PC-9 (cell line): ENCODE results near the gene TCF4. TPM values are rescaled to one million over a fixed set of nuclear protein-coding genes. Genes with fewer than 3 reads are reported as not detected.

Source experiments
- BruUV-seq: library from RNA; stranded (reverse); fragments of 400-500 nt; replicated peaks from 2 replicates; lab custom pipeline; 2021; lab: Mats Ljungman, UMichigan
- CTCF ChIA-PET: fragments of 300-600 bp; sonication (Branson Sonifier 250); formaldehyde crosslinking; loops from one replicate; lab custom pipeline; 2022; ENCODE audit warnings: antibody characterized with exemption; lab: Charles Lee
- POLR2A ChIA-PET: fragments of 300-600 bp; sonication (Branson Sonifier 250); formaldehyde crosslinking; loops from one replicate; lab custom pipeline; 2022; ENCODE audit warnings: antibody characterized with exemption; ENCODE audit not compliant: unreplicated experiment; lab: Charles Lee
- DNase-seq, 2 experiments: peaks; one replicate each; pipeline versions ENCODE4 v3.0.0 to v3.0.0-alpha.2; 2015 to 2022; ENCODE audit warnings: mixed read lengths in 1 of 2
- H2AFZ ChIP-seq: fragments of 200-600 bp; sonication (generic); 2 replicates; pipeline ENCODE4 v1.8.1; 2017; ENCODE audit warnings: antibody characterized with exemption
- H3F3A ChIP-seq: fragments of 200-600 bp; sonication (generic); 2 replicates; pipeline ENCODE4 v1.8.1; 2017; ENCODE audit warnings: antibody characterized with exemption, mild to moderate bottlenecking, low read depth; ENCODE audit not compliant: insufficient read depth
- H3K27ac ChIP-seq: fragments of 200-600 bp; sonication (generic); 2 replicates; pipeline ENCODE4 v1.6.1; 2016; ENCODE audit warnings: mixed run types
- H3K27me3 ChIP-seq: fragments of 200-600 bp; sonication (generic); 2 replicates; pipeline ENCODE4 v1.6.1; 2016; ENCODE audit warnings: low read depth, mixed run types; ENCODE audit not compliant: insufficient read depth
- H3K36me3 ChIP-seq: fragments of 200-600 bp; sonication (generic); 2 replicates; pipeline ENCODE4 v1.6.1; 2016; ENCODE audit warnings: low read depth, mixed run types
- H3K4me1 ChIP-seq: fragments of 200-600 bp; sonication (generic); replicated peaks from 2 replicates; pipeline ENCODE4 v1.6.1; 2016; ENCODE audit warnings: mixed run types; ENCODE audit not compliant: insufficient read depth
- H3K4me2 ChIP-seq: fragments of 200-600 bp; sonication (generic); 2 replicates; pipeline ENCODE4 v1.6.1; 2017; ENCODE audit warnings: mixed run types
- H3K4me3 ChIP-seq: fragments of 200-600 bp; sonication (generic); 2 replicates; pipeline ENCODE4 v1.6.1; 2016; ENCODE audit warnings: mixed run types
- H3K79me2 ChIP-seq: fragments of 200-600 bp; sonication (generic); 2 replicates; pipeline ENCODE4 v1.6.1; 2017; ENCODE audit warnings: low read depth, mixed run types
- H3K9me2 ChIP-seq: fragments of 200-600 bp; sonication (generic); 2 replicates; pipeline ENCODE4 v1.8.1; 2017; ENCODE audit warnings: mild to moderate bottlenecking; ENCODE audit not compliant: insufficient read depth
- H3K9me3 ChIP-seq: fragments of 200-600 bp; sonication (generic); 2 replicates; pipeline ENCODE4 v1.8.1; 2016; ENCODE audit warnings: low read depth; ENCODE audit not compliant: insufficient read depth
- H4K20me1 ChIP-seq: fragments of 200-600 bp; sonication (generic); 2 replicates; pipeline ENCODE4 v1.8.1; 2017; ENCODE audit not compliant: insufficient read depth
- EZH2 ChIP-seq: fragments of 200-600 bp; sonication (generic); IDR thresholded peaks from 2 replicates; pipeline ENCODE4 v1.8.0; 2017; ENCODE audit warnings: antibody characterized with exemption, low read depth
- intact Hi-C: fragments of 100-400 bp; cut with micrococcal nuclease; formaldehyde crosslinking; loops from one replicate; pipeline ENCODE4 v1.10.0; 2022; ENCODE audit not compliant: unreplicated experiment
- total RNA-seq: library from RNA; stranded (reverse); gene quantifications from 2 replicates; pipeline ENCODE4 v1.2.3, GENCODE V29; 2021
- TF ChIP-seq, protein P1 (sequence below): fragments of 200-600 bp; sonication (generic); conservative IDR thresholded peaks from 2 replicates; pipeline ENCODE4 v1.6.1; 2017; ENCODE audit warnings: mixed run types, antibody characterized with exemption, mild to moderate bottlenecking, moderate library complexity

TCF4 gene
- total RNA-seq, 1 experiment from 2014 or later = 0.74 TPM

DNA sequence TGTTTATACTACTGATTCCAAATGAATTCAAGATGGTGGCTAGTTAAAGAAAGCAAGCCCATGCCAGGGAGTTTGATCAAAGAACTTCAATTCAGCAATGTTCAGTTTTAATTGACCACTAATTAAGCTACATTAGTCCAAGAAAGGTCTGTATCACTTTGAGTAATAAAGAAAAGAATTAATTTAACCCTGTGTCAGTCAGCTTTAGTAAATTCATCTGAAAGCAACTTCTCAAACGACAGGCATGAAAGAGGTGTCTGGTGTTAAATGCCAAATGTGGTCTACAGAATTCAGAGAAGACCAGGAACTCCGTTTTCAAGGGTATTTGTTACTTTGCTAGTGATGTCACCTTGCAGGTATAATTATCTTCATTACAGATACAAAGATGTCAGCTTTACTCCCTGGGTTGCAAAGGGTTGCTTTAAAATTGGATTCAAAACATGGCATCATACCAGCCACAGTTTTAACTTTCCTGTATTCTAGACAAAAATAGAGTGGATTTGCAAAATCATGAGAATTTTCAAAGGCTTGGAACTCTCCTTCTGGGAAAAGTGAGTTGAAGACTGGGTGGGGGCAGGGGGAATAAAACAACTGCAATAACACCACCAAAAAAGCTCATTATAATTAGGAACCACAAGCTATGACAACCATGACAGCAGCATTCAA, 281.5 kb downstream of the TCF4 start:
- POLR2A ChIA-PET = no interaction called here
- H3K27ac ChIP-seq = no peak overlapping the region
- no peaks in the 10 kb centered on the region for H3K9me3 ChIP-seq
- no peak overlapping the region for H3K4me3 ChIP-seq
- TF ChIP-seq, protein P1, sequence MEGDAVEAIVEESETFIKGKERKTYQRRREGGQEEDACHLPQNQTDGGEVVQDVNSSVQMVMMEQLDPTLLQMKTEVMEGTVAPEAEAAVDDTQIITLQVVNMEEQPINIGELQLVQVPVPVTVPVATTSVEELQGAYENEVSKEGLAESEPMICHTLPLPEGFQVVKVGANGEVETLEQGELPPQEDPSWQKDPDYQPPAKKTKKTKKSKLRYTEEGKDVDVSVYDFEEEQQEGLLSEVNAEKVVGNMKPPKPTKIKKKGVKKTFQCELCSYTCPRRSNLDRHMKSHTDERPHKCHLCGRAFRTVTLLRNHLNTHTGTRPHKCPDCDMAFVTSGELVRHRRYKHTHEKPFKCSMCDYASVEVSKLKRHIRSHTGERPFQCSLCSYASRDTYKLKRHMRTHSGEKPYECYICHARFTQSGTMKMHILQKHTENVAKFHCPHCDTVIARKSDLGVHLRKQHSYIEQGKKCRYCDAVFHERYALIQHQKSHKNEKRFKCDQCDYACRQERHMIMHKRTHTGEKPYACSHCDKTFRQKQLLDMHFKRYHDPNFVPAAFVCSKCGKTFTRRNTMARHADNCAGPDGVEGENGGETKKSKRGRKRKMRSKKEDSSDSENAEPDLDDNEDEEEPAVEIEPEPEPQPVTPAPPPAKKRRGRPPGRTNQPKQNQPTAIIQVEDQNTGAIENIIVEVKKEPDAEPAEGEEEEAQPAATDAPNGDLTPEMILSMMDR = no peak
- no peak for TF ChIP-seq EZH2
- CTCF ChIA-PET = no interaction called here
- H2AFZ ChIP-seq = no peak overlapping the region
- BruUV-seq = no TSS peak
- no peak for DNase-seq
- no peaks in the 10 kb centered on the region for H3K4me1 ChIP-seq
- no peaks in the 10 kb centered on the region for H3K9me2 ChIP-seq
- no peaks in the 10 kb centered on the region for H3F3A ChIP-seq
- no peaks in the 10 kb centered on the region for H4K20me1 ChIP-seq
- no peaks in the 10 kb centered on the region for H3K79me2 ChIP-seq
- H3K4me2 ChIP-seq = no peak overlapping the region
- H3K27me3 ChIP-seq = no peaks in the 10 kb centered on the region
- no peaks in the 10 kb centered on the region for H3K36me3 ChIP-seq
- intact Hi-C loops = no loop called here

DNA sequence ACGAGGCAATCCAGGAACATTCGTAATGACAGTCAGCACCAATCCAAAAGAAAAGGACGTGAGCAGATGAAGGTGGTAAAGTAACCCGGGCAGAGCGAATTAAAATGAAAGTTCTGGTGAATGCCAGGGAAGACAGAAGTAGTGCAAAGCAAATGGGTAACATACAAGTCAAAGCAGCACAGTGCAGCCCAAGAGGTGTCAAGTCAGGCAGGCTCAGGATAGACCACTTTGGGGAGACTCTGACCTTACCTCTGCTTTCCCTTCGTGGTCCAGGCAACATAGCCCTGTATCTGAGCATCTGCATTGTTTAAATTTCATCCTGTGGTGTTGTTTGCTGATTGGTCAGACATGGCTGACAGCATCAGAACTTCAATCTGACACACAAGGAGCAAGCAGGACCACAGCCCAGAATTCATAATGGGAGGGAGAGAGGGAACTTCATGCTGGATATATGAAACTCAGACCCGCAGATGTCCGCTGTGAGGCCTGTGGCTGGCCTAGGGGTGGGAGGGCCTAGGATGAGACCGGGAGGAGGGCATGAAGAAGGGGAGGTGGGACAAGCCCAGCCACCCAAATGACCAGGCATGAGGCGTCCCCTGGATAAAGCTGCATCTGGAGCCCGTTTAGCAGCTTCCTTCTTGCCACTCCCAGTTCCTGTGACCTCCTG, 285.7 kb downstream of the TCF4 start:
- no TSS peak for BruUV-seq
- no peaks in the 10 kb centered on the region for H3K79me2 ChIP-seq

DNA sequence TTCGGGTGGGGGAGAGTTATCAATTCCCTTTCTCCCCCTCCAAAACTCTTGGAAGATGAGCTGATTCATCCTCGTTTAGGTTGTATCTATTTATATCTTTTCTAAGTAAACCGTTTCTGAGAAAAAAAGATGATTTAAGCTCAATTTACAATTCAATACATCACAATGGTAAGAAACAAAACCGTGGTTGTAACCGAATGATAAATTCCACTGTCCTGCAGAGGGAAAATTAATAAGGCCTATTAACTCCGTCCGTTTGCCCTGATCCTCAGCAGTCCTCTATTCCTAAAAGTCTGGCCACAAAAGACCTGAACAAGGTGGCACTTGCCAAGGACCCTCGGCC, 286.2 kb downstream of the TCF4 start:
- H3K4me2 ChIP-seq = no peak overlapping the region
- no peaks in the 10 kb centered on the region for H3K36me3 ChIP-seq
- no TSS peak for BruUV-seq
- H4K20me1 ChIP-seq = no peaks in the 10 kb centered on the region
- no peak for DNase-seq
- CTCF ChIA-PET = no interaction called here
- H3K9me2 ChIP-seq = no peaks in the 10 kb centered on the region
- H3K27ac ChIP-seq = no peak overlapping the region
- TF ChIP-seq EZH2 = no peak
- TF ChIP-seq, protein P1 = no peak
- POLR2A ChIA-PET = no interaction called here
- no peaks in the 10 kb centered on the region for H3K9me3 ChIP-seq
- intact Hi-C loops = no loop called here
- no peak overlapping the region for H2AFZ ChIP-seq
- no peaks in the 10 kb centered on the region for H3K79me2 ChIP-seq
- no peaks in the 10 kb centered on the region for H3F3A ChIP-seq
- H3K4me1 ChIP-seq = no peaks in the 10 kb centered on the region
- H3K4me3 ChIP-seq = no peak overlapping the region
- no peaks in the 10 kb centered on the region for H3K27me3 ChIP-seq

More for the DNA sequence above, 285.7 kb downstream of the TCF4 start:
- POLR2A ChIA-PET = no interaction called here
- Histone ChIP-seq H3K4me1 (no peaks in the 10 kb centered on the region), H3K9me2 (no peaks in the 10 kb centered on the region), H2AFZ (no peak overlapping the region), H4K20me1 (no peaks in the 10 kb centered on the region), H3F3A (no peaks in the 10 kb centered on the region), H3K4me3 (no peak overlapping the region), H3K27me3 (no peaks in the 10 kb centered on the region), H3K4me2 (no peak overlapping the region), H3K27ac (no peak overlapping the region), H3K9me3 (no peaks in the 10 kb centered on the region), H3K36me3 (no peaks in the 10 kb centered on the region)
- TF ChIP-seq EZH2 = no peak
- TF ChIP-seq, protein P1 = no peak
- CTCF ChIA-PET = no interaction called here
- intact Hi-C loops = no loop called here
- no peak for DNase-seq
